Kidney (tissue), 14 donors: ENCODE results near the gene ROR2. TPM values are rescaled to one million over a fixed set of nuclear protein-coding genes. Genes with fewer than 3 reads are reported as not detected.

Source experiments
- DNase-seq, 5 donors: peaks; one replicate each; pipeline ENCODE4 v3.0.0-alpha.2; 2013 to 2020
- FAIRE-seq: peaks from 2 replicates; lab custom pipeline; 2012; peaks lifted over from hg19 to GRCh38; lab: Jason Lieb, UNC
- H3K27ac ChIP-seq, 2 donors: one replicate each; pipeline ENCODE4 v1.7.0; 2013; ENCODE audit warnings: low read depth in 2 of 2, low read length in 2 of 2, inconsistent platforms in 1 of 2
- H3K27me3 ChIP-seq: one replicate; pipeline ENCODE4 v1.7.1; 2013; ENCODE audit warnings: low read length, inconsistent platforms; ENCODE audit not compliant: control insufficient read depth, insufficient read depth
- H3K36me3 ChIP-seq, 3 donors: one replicate each; pipeline versions ENCODE4 v1.7.0 to v1.7.1; 2013; ENCODE audit warnings: low read length in 3 of 3, control low read depth in 1 of 3, inconsistent platforms in 1 of 3; ENCODE audit not compliant: insufficient read depth in 3 of 3, control insufficient read depth in 2 of 3
- H3K4me1 ChIP-seq, 3 donors: one replicate each; pipeline versions ENCODE4 v1.7.0 to v1.7.1; 2013; ENCODE audit warnings: low read length in 3 of 3, inconsistent platforms in 1 of 3, low read depth in 1 of 3; ENCODE audit not compliant: control insufficient read depth in 2 of 3, insufficient read depth in 2 of 3
- H3K4me3 ChIP-seq, 3 donors: one replicate each; pipeline versions ENCODE4 v1.7.0 to v1.8.1; 2013; ENCODE audit warnings: low read length in 3 of 3, control low read depth in 1 of 3, inconsistent platforms in 1 of 3
- H3K9ac ChIP-seq, 3 donors: one replicate each; pipeline versions ENCODE4 v1.7.0 to v1.7.1; 2013; ENCODE audit warnings: low read length in 3 of 3, control low read depth in 1 of 3, inconsistent platforms in 1 of 3
- H3K9me3 ChIP-seq, 3 donors: one replicate each; pipeline versions ENCODE4 v1.7.0 to v1.7.1; 2013; ENCODE audit warnings: low read length in 3 of 3, control low read depth in 1 of 3, inconsistent platforms in 1 of 3; ENCODE audit not compliant: control insufficient read depth in 2 of 3, insufficient read depth in 1 of 3
- intact Hi-C: fragments of 100-400 bp; cut with DNase I; formaldehyde crosslinking; loops from one replicate; pipeline ENCODE4 v1.11.1; 2022
- polyA plus RNA-seq: library from polyadenylated mRNA; stranded (reverse); fragments of 350-450 nt; fragmentation: Illumina TruSeq; extraction: RNeasy Lipid Tissue Mini Kit (QIAGEN cat#74804); gene quantifications from one replicate; pipeline ENCODE4 v1.2.3, GENCODE V29; 2014; ENCODE audit warnings: low read depth, low replicate concordance; ENCODE audit not compliant: insufficient read depth
- total RNA-seq: library from RNA; stranded (reverse); fragmentation: NEBNext Ultra II Directional; extraction: Animal tissue kit (Norgen Biotek cat#: 25700); gene quantifications from one replicate; pipeline ENCODE4 v1.2.1, GENCODE V29; 2021
- TF ChIP-seq, protein P1 (sequence below): IDR thresholded peaks from 3 replicates; pipeline ENCODE4 v1.5.1; 2012; ENCODE audit warnings: mild to moderate bottlenecking, moderate library complexity, borderline replicate concordance; ENCODE audit not compliant: insufficient read depth; ENCODE audit errors: extremely low read depth
- donor health status: control.
- donor health status: control.
- donor health status: control.
- donor health status: control.
- donor health status: control.
- donor health status: DM: yes; HTN: yes; CAD: no.
- donor health status: Normal renal cell carcinoma (clear cell type).

The ROR2 gene
- total and polyA plus RNA-seq, 2 donors from 2014 or later = 1.5 to 5.7 TPM

DNA sequence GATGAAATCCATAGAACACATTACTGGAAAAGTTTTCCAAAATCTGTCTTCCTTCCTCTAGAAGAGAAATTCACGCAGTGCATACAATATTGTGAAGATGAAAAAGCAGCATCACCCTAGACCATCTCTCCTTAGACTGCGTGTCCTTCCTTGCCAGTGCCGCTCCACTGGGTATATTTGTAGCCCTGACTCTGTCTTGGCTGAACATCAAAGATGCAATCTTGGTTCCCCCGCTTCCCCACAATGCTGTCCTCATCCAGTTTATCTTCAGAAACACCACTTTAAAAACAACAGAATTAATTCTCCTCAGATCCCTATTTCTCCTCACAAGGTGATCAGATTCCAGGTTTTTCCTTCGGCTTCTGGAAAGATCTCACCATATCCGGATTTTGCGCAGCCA, 53.9 kb downstream of the ROR2 start:
- no peak overlapping the region for H3K9ac ChIP-seq
- H3K27ac ChIP-seq = no peak overlapping the region
- TF ChIP-seq, protein P1, sequence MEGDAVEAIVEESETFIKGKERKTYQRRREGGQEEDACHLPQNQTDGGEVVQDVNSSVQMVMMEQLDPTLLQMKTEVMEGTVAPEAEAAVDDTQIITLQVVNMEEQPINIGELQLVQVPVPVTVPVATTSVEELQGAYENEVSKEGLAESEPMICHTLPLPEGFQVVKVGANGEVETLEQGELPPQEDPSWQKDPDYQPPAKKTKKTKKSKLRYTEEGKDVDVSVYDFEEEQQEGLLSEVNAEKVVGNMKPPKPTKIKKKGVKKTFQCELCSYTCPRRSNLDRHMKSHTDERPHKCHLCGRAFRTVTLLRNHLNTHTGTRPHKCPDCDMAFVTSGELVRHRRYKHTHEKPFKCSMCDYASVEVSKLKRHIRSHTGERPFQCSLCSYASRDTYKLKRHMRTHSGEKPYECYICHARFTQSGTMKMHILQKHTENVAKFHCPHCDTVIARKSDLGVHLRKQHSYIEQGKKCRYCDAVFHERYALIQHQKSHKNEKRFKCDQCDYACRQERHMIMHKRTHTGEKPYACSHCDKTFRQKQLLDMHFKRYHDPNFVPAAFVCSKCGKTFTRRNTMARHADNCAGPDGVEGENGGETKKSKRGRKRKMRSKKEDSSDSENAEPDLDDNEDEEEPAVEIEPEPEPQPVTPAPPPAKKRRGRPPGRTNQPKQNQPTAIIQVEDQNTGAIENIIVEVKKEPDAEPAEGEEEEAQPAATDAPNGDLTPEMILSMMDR = no peak
- H3K4me1 ChIP-seq = peaks cover 4 to 21% (median 13%) of the 10 kb centered on the region in 3 donors
- no peaks in the 10 kb centered on the region for H3K27me3 ChIP-seq
- no peaks in the 10 kb centered on the region for H3K36me3 ChIP-seq
- DNase-seq = peak in 1 of 5 donors; percentile 38
- intact Hi-C loops = no loop called here
- no peak for FAIRE-seq
- H3K4me3 ChIP-seq = no peak overlapping the region
- H3K9me3 ChIP-seq = no peaks in the 10 kb centered on the region

DNA sequence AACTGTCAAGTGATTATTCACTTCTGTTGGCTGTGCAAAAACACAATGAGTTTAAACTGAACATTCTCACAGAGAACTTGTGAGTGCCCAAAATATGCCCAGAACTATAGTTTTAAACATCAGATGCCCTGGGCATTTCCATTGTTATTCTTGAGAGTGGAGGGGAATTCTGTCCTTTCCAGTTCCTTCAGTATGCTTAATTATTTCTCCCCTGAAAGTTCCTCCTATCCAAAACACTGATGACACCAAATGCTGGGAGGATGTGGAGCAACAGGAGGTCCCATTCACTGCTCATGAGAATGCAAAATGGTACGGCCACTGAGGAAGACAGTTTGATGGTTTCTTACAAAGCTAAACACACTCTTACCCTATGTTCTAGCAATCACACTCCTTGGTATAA, 55.5 kb downstream of the ROR2 start:
- H3K36me3 ChIP-seq = no peaks in the 10 kb centered on the region
- no peaks in the 10 kb centered on the region for H3K9me3 ChIP-seq
- intact Hi-C loops = no loop called here
- H3K4me1 ChIP-seq = peaks cover 4 to 17% (median 11%) of the 10 kb centered on the region in 3 donors
- DNase-seq = no peak
- no peak overlapping the region for H3K9ac ChIP-seq
- no peak for FAIRE-seq
- no peak overlapping the region for H3K4me3 ChIP-seq
- TF ChIP-seq, protein P1 = no peak
- no peak overlapping the region for H3K27ac ChIP-seq
- no peaks in the 10 kb centered on the region for H3K27me3 ChIP-seq

DNA sequence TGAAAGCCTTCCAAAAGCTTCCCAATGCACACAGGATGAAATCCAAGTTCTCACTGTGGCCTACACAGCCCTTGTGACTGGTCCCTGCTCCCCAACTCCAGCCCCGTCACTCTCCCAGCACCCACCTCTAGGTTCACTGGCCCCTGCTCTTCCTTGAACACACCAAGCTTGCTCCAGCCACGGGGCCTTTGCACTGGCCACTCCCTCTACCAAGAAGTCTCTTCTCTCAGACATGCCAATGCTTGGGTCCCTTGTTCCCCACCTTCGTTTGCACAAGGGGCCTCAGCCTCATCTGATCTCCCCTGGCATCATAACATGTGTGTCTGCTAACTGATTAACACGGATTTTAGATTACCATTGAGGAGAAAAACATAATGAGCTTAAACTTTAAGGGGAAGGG, 56.0 kb downstream of the ROR2 start:
- no peak for FAIRE-seq
- H3K27ac ChIP-seq = no peak overlapping the region
- no peak overlapping the region for H3K9ac ChIP-seq
- H3K27me3 ChIP-seq = no peaks in the 10 kb centered on the region
- H3K9me3 ChIP-seq = no peaks in the 10 kb centered on the region
- TF ChIP-seq, protein P1 = no peak
- DNase-seq = no peak
- H3K36me3 ChIP-seq = no peaks in the 10 kb centered on the region
- intact Hi-C loops = no loop called here
- H3K4me3 ChIP-seq = no peak overlapping the region
- H3K4me1 ChIP-seq = peaks cover 3 to 16% (median 11%) of the 10 kb centered on the region in 3 donors

DNA sequence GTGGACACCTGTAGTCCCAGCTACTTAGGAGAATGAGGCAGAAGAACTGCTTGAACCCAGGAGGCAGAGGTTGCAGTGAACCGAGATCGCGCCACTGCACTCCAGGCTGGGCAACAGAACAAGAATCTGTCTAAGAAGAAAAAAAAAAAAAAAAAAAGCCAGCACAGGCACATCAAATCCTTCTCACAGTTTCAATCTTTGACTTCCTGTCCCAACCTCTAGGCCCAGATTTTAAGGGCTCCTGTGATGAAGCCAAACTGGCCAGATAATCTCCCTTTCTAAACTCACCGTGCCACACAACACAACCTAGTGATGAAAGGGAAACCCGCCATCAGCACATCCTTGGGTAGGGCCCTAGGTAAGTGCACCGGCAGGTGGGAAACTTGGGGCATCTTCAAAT, 58.1 kb downstream of the ROR2 start:
- Histone ChIP-seq H3K9me3 (no peaks in the 10 kb centered on the region), H3K4me3 (no peak overlapping the region), H3K36me3 (no peaks in the 10 kb centered on the region), H3K27ac (no peak overlapping the region), H3K27me3 (no peaks in the 10 kb centered on the region), H3K9ac (no peak overlapping the region), H3K4me1 (peaks cover 0 to 11% (median 6%) of the 10 kb centered on the region in 3 donors)
- TF ChIP-seq, protein P1 = no peak
- FAIRE-seq (no peak), DNase-seq (no peak)
- intact Hi-C loops = no loop called here
